HL-60 (cell line): ENCODE data around the gene PTPRN.

Experiments used
- DNase-seq, 2 experiments: peaks; one replicate each; pipeline ENCODE4 v3.0.0-alpha.2; 2010 to 2020; ENCODE audit warnings: low read depth in 1 of 2, low spot score in 1 of 2
- H3K27ac ChIP-seq: fragments of 250-450 bp; sonication (Bioruptor Pico); replicated peaks from 2 replicates; pipeline ENCODE4 v1.5.1; 2020; ENCODE audit warnings: mild to moderate bottlenecking, moderate library complexity
- H3K27me3 ChIP-seq: fragments of 250-450 bp; sonication (Bioruptor Pico); 2 replicates; pipeline ENCODE4 v1.5.1; 2021; ENCODE audit warnings: mild to moderate bottlenecking, moderate library complexity; ENCODE audit not compliant: insufficient read depth, poor library complexity, severe bottlenecking
- H3K4me3 ChIP-seq: replicated peaks from 2 replicates; pipeline ENCODE4 v1.5.1; 2011; ENCODE audit warnings: mild to moderate bottlenecking, control low read depth, low read length; ENCODE audit not compliant: insufficient read depth
- GABPA ChIP-seq: IDR thresholded peaks from 2 replicates; pipeline ENCODE4 v1.6.1; 2012; ENCODE audit warnings: low read depth
- POLR2AphosphoS5 ChIP-seq: IDR thresholded peaks from 2 replicates; pipeline ENCODE4 v1.6.1; 2012; ENCODE audit warnings: low read depth
- REST ChIP-seq: IDR thresholded peaks from 2 replicates; pipeline ENCODE4 v1.6.1; 2012; ENCODE audit warnings: low read depth; ENCODE audit not compliant: insufficient replicate concordance
- SPI1 ChIP-seq: IDR thresholded peaks from 2 replicates; pipeline ENCODE4 v1.6.1; 2012; ENCODE audit warnings: low read depth, mild to moderate bottlenecking, borderline replicate concordance
- TF ChIP-seq, protein P1 (sequence below): IDR thresholded peaks from one replicate; pipeline ENCODE4 v1.5.1; 2011; ENCODE audit warnings: low read length, control low read depth, inconsistent platforms; ENCODE audit not compliant: insufficient read depth

PTPRN gene

GRCh38 chr2:219296142-219296541, 13.1 kb downstream of the PTPRN start:
- TF ChIP-seq SPI1 (no peak), POLR2AphosphoS5 (no peak), REST (no peak), GABPA (no peak)
- TF ChIP-seq, protein P1, sequence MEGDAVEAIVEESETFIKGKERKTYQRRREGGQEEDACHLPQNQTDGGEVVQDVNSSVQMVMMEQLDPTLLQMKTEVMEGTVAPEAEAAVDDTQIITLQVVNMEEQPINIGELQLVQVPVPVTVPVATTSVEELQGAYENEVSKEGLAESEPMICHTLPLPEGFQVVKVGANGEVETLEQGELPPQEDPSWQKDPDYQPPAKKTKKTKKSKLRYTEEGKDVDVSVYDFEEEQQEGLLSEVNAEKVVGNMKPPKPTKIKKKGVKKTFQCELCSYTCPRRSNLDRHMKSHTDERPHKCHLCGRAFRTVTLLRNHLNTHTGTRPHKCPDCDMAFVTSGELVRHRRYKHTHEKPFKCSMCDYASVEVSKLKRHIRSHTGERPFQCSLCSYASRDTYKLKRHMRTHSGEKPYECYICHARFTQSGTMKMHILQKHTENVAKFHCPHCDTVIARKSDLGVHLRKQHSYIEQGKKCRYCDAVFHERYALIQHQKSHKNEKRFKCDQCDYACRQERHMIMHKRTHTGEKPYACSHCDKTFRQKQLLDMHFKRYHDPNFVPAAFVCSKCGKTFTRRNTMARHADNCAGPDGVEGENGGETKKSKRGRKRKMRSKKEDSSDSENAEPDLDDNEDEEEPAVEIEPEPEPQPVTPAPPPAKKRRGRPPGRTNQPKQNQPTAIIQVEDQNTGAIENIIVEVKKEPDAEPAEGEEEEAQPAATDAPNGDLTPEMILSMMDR = no peak
- H3K4me3 ChIP-seq = no peak overlapping the region
- no peak overlapping the region for H3K27ac ChIP-seq
- peaks cover 24% of the 10 kb centered on the region for H3K27me3 ChIP-seq
- DNase-seq = no peak

GRCh38 chr2:219294356-219295351, 14.5 kb downstream of the PTPRN start:
- TF ChIP-seq POLR2AphosphoS5 (no peak), SPI1 (peak; percentile 85), REST (peak; percentile 44), GABPA (no peak)
- TF ChIP-seq, protein P1 = peak; percentile 98
- H3K27ac ChIP-seq = no peak overlapping the region
- H3K4me3 ChIP-seq = peak overlapping the region; percentile 52
- peaks cover 24% of the 10 kb centered on the region for H3K27me3 ChIP-seq
- DNase-seq = peak; percentile 72 to 81

DNA sequence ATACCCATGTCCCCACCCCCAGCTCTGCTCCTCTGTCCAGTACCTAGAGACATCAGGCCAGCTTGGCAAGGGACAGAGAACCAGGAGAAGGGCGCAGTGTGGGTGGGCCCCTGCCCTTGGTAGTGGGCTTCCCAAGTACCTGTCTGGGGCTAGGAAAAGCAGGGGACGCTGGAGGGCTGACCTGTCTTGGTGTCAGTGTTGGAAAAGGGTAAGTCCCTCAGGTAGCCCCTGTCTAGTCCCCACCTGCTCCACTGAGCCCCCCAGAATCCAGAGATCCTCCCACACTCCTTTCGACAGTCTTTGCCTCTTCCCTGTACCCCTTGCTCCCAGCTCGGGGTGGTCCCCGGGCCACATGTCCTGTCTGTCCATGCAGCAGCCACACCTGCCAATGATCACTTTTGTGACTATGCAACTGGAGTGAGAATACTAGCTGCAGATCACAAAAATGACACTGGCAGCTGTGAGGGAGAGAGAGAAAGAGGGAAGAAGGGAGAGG, 15.4 kb downstream of the PTPRN start:
- no peak overlapping the region for H3K4me3 ChIP-seq
- peaks cover 15% of the 10 kb centered on the region for H3K27me3 ChIP-seq
- H3K27ac ChIP-seq = no peak overlapping the region
- TF ChIP-seq, protein P1 = no peak
- TF ChIP-seq REST (no peak), SPI1 (no peak), POLR2AphosphoS5 (no peak), GABPA (no peak)
- DNase-seq = no peak
